Forelimb muscle (tissue), 1 donor: ENCODE data around the gene PAX5. TPM values are rescaled to one million over a fixed set of nuclear protein-coding genes. Genes with fewer than 3 reads are reported as not detected.

Source experiments
- DNase-seq: peaks from one replicate; pipeline ENCODE4 v3.0.0-alpha.2; 2013; ENCODE audit warnings: low read depth
- polyA plus RNA-seq: library from polyadenylated mRNA; unstranded; fragments of 120-200 nt; gene quantifications from one replicate; pipeline ENCODE4 v1.2.1, GENCODE V29; 2013; ENCODE audit not compliant: insufficient read length

PAX5 gene
- polyA plus RNA-seq, 1 donor: 0.25 TPM

DNA sequence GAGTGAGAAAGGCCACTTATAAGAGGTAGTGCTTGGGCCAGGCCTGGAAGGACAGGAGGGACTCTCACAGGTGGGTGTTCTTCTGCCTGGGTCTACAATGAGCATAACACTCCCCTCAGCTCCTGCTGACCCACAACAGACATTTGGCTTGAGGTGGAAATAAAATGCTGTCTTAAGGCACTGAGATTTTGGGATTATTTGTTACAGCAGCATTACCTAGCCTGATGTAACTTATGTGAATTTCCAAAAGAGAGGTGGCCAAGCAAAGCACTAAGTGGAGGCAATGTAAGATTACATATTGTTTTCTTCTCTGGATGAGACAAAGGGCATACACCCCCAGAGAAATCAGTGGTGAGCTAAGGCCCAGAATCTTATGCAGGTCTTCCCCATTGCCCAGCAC, 221.5 kb downstream of the PAX5 start:
- DNase-seq: no peak

DNA sequence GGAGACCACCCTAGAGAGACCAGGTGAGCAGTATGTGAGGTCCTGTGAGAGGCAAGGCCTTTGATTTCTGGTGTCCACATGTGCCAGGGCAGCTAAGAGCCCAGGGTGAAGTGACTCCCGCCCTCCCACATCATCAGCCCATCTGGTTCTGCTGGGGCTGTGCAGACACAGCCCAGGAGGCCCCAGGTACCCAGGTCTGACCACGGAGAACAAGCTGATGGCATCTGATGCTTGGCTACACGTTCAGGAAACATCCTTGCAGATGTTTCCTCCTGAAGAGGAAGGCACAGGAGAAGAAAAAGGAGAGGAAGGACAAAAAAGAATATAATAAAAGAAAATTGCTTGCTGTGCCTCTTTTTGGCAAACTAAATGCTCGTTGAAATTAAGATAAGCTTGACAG, 225.8 kb downstream of the PAX5 start:
- DNase-seq: no peak

GRCh38 chr9:36803961-36804360, 230.1 kb downstream of the PAX5 start:
- DNase-seq: no peak

- no peak for DNase-seq
These were observed 231.7 kb downstream of the PAX5 start for GRCh38 chr9:36802201-36802920.

- no peak for DNase-seq
These were observed 233.6 kb downstream of the PAX5 start for GRCh38 chr9:36800455-36800854.

DNA sequence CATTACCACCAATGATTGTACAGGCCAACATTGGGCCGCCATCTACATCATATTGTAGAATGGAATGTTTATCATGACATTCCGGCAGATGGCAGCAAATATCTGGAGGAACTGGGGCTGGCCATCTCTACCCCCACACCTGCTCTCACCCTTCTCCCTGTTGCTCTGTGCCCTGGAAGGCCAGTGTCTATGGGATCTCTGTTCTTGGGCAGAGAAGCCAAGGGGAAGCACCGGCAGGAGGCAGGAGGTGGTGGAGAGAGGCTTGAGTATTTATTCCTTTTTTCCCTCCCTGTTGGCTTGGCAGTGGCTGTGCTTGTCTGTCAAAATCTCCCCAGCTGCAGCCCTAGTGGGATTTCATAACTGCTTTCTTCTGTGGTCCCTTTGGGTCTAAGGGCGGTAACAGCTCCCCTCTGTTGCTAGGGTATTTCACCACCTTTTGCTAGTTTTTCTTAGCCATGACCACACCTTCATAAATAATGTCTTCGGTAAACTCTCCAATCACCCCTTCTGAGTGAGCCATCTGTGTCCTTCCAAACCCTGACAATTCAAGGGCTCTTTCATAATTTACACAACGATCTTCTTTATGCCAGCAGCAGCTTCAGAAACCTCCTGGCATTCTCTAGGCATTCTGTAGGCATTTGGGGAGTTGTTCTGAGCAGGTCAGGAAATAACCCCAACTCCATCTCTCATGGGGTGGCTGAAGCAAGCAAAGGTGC, 235.6 kb downstream of the PAX5 start:
- no peak for DNase-seq

DNA sequence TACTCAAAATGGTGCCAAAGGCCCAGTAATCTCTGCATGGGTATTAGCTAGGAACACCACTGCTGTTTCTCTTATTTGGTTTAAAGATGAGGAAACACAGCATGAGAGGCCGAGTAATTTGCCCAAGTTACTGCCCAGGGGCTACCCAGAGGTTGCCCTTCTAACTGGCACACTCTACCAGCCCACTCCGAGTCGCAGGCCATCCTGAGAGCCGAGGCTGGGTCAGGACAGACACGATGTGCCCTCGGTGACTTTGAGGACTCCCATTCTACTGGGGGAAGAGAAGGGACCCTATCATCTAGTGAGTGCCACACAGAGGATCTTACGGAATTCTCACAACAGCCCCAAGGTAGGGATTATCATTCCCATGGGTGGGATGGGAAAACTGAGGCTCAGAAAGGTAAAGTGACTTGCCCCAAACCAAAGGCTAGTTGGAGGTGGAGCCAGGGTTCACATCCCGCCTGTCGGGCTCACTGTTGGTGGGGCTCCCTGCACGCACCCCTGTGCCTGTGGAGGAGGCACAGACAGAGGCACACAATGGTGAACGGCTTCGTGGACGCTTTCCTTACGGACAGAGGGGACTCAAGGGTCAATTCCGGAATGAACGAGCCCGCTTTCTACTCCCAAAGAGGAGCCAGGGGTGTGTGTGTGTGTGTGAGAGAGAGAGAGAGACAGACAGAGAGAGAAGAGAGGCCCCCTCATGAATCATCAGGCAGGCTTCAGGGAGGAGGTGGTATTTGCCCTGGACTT, 236.4 kb downstream of the PAX5 start:
- no peak for DNase-seq

DNA sequence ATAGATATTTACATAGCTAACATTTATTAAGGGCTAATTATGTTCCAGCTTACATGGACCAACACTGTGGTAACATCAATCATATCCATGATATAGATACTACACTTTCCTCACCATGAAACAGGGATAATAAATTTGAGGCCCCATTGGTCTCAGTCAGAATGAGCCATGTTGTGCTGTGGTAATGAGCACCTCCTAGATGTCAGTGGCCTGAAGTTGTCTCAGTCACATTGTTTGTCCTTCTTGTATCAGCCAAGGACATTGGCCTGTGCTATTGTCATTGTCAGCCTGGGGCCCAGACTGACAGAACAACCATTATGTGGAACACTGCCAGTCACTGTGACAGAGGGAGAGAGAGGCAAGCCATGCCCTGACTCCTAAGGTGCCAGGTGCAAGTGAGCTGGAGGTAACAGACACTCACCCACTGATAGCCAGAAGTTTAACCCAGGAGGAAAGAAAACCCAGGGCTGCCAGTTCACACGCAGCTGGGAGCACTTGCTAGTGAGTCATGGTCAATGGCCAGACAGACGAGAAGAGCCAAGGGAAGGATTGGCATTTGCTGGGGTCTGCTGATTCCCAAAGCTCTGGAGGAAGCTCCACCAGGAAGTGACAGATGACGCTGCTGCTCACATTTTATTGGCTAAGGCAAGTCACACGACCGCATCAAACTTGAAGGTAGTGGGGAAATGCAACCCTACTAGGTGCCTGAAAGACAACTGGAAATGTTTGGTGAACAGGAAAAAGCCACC, 237.2 kb downstream of the PAX5 start:
- DNase-seq: no peak

GRCh38 chr9:36794461-36794860, 239.6 kb downstream of the PAX5 start:
- no peak for DNase-seq

DNA sequence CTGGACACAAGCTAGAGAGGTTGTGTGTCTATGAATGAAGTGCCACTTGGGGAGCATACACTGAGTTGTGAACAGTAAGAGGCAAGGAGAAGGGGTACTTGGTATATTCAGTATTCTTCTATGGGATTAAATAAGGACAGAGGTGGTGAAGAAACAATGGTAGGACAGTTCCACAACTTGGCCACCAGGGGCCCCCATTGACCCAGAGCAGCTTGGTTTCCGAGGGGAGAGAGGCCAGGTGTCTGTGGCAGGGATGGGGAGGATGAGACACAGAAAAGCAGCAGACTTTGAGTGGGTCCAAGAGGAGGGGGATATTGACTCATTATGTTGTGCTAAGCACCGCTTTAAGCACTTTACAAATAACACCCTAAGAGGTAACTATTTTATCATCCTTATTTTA, 240.8 kb downstream of the PAX5 start:
- DNase-seq: no peak

- no peak for DNase-seq
These were observed 242.7 kb downstream of the PAX5 start for GRCh38 chr9:36791222-36791950.

GRCh38 chr9:36789886-36790285, 244.2 kb downstream of the PAX5 start:
- DNase-seq: no peak

- DNase-seq: no peak
These were observed 245.5 kb downstream of the PAX5 start for GRCh38 chr9:36788534-36788933.

DNA sequence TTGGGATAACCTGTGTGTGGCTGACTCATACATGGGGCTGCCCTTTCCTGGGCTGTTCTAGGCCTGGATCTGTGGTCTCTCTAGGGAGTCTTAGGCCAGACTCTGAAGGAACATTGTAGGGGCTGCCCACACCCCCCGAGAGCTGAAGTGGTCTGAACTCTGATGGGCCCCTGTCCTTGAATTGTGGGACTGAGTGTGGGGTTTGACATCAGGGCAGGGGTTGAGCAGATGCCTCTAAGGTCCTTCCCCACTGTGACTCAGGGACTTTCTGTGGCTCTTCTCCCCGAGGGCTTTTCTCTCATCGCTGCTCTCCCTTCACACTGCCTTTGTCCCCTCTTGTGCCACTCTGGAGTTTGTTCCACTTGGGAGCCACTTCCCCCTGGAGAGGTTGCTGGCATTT, 246.4 kb downstream of the PAX5 start:
- DNase-seq: no peak

Other genes with a start within 250 kb of the PAX5 start
- 12.3 TPM for gene ZCCHC7, start 86.3 kb upstream of the PAX5 start, polyA plus RNA-seq